ENCODE results near the gene PSAT1.

Gene PSAT1

GRCh38 chr9:78319197-78320029 lies 22.5 kb downstream of the PSAT1 start:
- no peak for DNase-seq

GRCh38 chr9:78320030-78320693 lies 23.2 kb downstream of the PSAT1 start:
- DNase-seq = no peak

GRCh38 chr9:78320875-78321496 lies 24.1 kb downstream of the PSAT1 start:
- DNase-seq = no peak

- no peak for DNase-seq
These were observed 24.6 kb downstream of the PSAT1 start for GRCh38 chr9:78321505-78321904.

GRCh38 chr9:78324068-78324650 lies 27.2 kb downstream of the PSAT1 start:
- no peak for DNase-seq

GRCh38 chr9:78324682-78325081 lies 27.8 kb downstream of the PSAT1 start:
- no peak for DNase-seq

GRCh38 chr9:78325343-78325742 lies 28.4 kb downstream of the PSAT1 start:
- peak; percentile 48 for DNase-seq

- no peak for DNase-seq
These were observed 29.0 kb downstream of the PSAT1 start for GRCh38 chr9:78325846-78326360.

- no peak for DNase-seq
These were observed 29.6 kb downstream of the PSAT1 start for GRCh38 chr9:78326564-78326963.

GRCh38 chr9:78332381-78332780 lies 35.5 kb downstream of the PSAT1 start:
- DNase-seq = no peak

GRCh38 chr9:78348848-78349247 lies 51.9 kb downstream of the PSAT1 start:
- DNase-seq = no peak

GRCh38 chr9:78351816-78352215 lies 54.9 kb downstream of the PSAT1 start:
- DNase-seq = no peak

GRCh38 chr9:78354324-78354973 lies 57.5 kb downstream of the PSAT1 start:
- no peak for DNase-seq

- DNase-seq = no peak
These were observed 58.1 kb downstream of the PSAT1 start for GRCh38 chr9:78354989-78355388.

- no peak for DNase-seq
These were observed 59.7 kb downstream of the PSAT1 start for GRCh38 chr9:78356634-78357033.

GRCh38 chr9:78357165-78357873 lies 60.4 kb downstream of the PSAT1 start:
- no peak for DNase-seq

GRCh38 chr9:78358329-78359051 lies 61.6 kb downstream of the PSAT1 start:
- DNase-seq = no peak

- no peak for DNase-seq
These were observed 66.3 kb downstream of the PSAT1 start for GRCh38 chr9:78363221-78363620.

GRCh38 chr9:78365748-78366697 lies 69.1 kb downstream of the PSAT1 start:
- no peak for DNase-seq

- no peak for DNase-seq
These were observed 69.9 kb downstream of the PSAT1 start for GRCh38 chr9:78366827-78367226.

All from left hindlimb (tissue), 1 donor.